ENCODE measurements around the gene SARNP.

DNA sequence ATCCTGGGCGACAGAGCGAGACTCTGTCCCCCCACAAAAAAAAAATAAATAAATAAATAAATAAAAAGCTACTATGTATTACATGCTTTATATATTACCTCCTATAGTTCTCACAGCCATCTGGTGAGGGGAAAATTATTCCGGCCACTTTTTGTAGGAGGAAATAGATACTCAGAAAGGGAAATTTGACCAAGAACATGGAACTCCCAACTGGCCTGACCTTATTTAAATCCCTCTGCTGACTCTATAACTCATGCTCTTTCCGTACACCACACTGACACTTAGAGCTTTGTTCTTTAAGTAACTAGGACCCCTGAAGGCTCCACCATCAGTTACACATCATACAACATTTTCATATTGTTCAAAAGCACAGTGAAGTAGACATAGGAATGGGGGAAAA is 27.4 kb upstream of the SARNP start:
- TF ChIP-seq, protein P1, sequence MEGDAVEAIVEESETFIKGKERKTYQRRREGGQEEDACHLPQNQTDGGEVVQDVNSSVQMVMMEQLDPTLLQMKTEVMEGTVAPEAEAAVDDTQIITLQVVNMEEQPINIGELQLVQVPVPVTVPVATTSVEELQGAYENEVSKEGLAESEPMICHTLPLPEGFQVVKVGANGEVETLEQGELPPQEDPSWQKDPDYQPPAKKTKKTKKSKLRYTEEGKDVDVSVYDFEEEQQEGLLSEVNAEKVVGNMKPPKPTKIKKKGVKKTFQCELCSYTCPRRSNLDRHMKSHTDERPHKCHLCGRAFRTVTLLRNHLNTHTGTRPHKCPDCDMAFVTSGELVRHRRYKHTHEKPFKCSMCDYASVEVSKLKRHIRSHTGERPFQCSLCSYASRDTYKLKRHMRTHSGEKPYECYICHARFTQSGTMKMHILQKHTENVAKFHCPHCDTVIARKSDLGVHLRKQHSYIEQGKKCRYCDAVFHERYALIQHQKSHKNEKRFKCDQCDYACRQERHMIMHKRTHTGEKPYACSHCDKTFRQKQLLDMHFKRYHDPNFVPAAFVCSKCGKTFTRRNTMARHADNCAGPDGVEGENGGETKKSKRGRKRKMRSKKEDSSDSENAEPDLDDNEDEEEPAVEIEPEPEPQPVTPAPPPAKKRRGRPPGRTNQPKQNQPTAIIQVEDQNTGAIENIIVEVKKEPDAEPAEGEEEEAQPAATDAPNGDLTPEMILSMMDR (IDR thresholded peaks at IDR 0.05) = no peak
- TF ChIP-seq POLR2A (IDR thresholded peaks at IDR 0.05) (no peak), EP300 (IDR thresholded peaks at IDR 0.05) (no peak)
